Measurements from ENCODE around the gene DYRK3. TPM values are rescaled to one million over a fixed set of nuclear protein-coding genes. Genes with fewer than 3 reads are reported as not detected.

Gene DYRK3
- total RNA-seq, 1 experiment from 2014 or later: 7.1 TPM

DNA sequence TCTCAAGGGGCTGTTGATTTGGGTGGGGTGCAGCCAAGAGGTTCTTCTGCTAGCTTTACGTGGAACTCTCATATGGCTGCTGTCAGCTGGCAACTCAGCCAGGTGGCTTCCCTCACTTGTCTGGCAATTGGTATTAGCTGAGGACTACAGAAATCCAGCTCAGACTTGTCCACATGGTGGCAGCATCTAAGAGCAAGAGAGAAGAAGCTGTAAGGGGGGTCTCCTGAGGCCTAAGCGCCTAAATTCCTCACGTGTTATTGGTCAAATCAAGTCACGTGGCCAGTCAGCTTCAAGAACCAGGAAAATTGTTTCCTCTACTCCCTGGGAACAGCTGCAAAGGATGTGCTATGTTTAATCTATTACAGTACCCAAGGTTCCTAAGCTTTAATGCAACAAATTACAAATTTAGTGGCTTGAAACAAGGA lies 4.2 kb upstream of the DYRK3 start:
- Histone ChIP-seq H4K20me1 (ENCODE audit: insufficient read depth) (no peaks in the 10 kb centered on the region), H3K4me3 (replicated peaks in 1 of 2; ENCODE audit: low read depth in 1 of 2, low read length in 2 of 2) (no peak overlapping the region), H3K27ac (ENCODE audit: low read depth, low read length) (no peak overlapping the region), H3K4me2 (ENCODE audit: low read length) (no peak overlapping the region), H3K4me1 (ENCODE audit: control insufficient read depth in 1 of 2, insufficient read depth in 2 of 2, low read length in 2 of 2) (peaks cover 4 to 23% of the 10 kb centered on the region in 2 experiments; a peak in 3 of 4 replicates), H3K27me3 (ENCODE audit: insufficient read depth, low read length) (no peaks in the 10 kb centered on the region), H3K9ac (ENCODE audit: low read length) (no peak overlapping the region), H2AFZ (ENCODE audit: low read depth, low read length, poor library complexity, severe bottlenecking) (peak overlapping the region; percentile 46), H3K9me2 (ENCODE audit: insufficient read depth) (no peaks in the 10 kb centered on the region), H3K36me3 (ENCODE audit: control insufficient read depth in 1 of 2, insufficient read depth in 2 of 2, low read length in 2 of 2) (no peaks in the 10 kb centered on the region), H3K79me2 (ENCODE audit: insufficient read depth, low read length) (no peaks in the 10 kb centered on the region), H3K9me3 (ENCODE audit: control insufficient read depth in 1 of 2, insufficient read depth in 1 of 2, low read depth in 1 of 2, low read length in 2 of 2) (peaks cover 0 to 4% of the 10 kb centered on the region in 2 experiments; a peak in 1 of 4 replicates)
- RAD21 ChIA-PET (ENCODE audit: low non-redundant PET in 1 of 2, low total read pairs in 2 of 2, uncharacterized antibody in 2 of 2, unreplicated experiment in 2 of 2): interaction anchor here (0.6 to 1.5 kb wide), 4 partner anchors 29 to 351 kb away, joined by 3 to 11 read pairs (median 5); no protein-coding TSS in a partner anchor
- TF ChIP-seq SIN3A (IDR thresholded peaks at IDR 0.05; ENCODE audit: low read depth): no peak
- TF ChIP-seq, protein P1, sequence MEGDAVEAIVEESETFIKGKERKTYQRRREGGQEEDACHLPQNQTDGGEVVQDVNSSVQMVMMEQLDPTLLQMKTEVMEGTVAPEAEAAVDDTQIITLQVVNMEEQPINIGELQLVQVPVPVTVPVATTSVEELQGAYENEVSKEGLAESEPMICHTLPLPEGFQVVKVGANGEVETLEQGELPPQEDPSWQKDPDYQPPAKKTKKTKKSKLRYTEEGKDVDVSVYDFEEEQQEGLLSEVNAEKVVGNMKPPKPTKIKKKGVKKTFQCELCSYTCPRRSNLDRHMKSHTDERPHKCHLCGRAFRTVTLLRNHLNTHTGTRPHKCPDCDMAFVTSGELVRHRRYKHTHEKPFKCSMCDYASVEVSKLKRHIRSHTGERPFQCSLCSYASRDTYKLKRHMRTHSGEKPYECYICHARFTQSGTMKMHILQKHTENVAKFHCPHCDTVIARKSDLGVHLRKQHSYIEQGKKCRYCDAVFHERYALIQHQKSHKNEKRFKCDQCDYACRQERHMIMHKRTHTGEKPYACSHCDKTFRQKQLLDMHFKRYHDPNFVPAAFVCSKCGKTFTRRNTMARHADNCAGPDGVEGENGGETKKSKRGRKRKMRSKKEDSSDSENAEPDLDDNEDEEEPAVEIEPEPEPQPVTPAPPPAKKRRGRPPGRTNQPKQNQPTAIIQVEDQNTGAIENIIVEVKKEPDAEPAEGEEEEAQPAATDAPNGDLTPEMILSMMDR (IDR thresholded peaks at IDR 0.05 in 2 of 3, conservative IDR thresholded peaks at IDR 0.05 in 1 of 3; ENCODE audit: borderline replicate concordance in 1 of 3, insufficient read depth in 1 of 3, low read depth in 2 of 3, low read length in 2 of 3): peak; percentile 53 to 70 (median 63)
- no peak for TF ChIP-seq JUND (IDR thresholded peaks at IDR 0.05)
- TF ChIP-seq, protein P2, sequence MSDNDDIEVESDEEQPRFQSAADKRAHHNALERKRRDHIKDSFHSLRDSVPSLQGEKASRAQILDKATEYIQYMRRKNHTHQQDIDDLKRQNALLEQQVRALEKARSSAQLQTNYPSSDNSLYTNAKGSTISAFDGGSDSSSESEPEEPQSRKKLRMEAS (IDR thresholded peaks at IDR 0.05): 0 out of 2 replicates have a peak, but pooled peaks have one; percentile 34
- TF ChIP-seq RAD21 (IDR thresholded peaks at IDR 0.05; ENCODE audit: low read depth): peak; percentile 68
- no TSS peak for BruUV-seq (replicated peaks)
- POLR2A ChIA-PET: interaction anchor here (1.0 to 1.2 kb wide), 2 partner anchors 19 to 33 kb away, joined by 4 to 5 read pairs; partner anchors contain the start of gene EIF2D
- intact Hi-C loops (cut with micrococcal nuclease): loop anchor here (10.0 kb wide), 1 partner anchor 354 kb away; no protein-coding TSS in a partner anchor
- DNase-seq (ENCODE audit: low read depth, low spot score) (peak; percentile 88), ATAC-seq (peak; percentile 55)
- CTCF ChIA-PET: interaction anchor here (0.5 to 2.5 kb wide), 19 partner anchors 9 to 351 kb away, joined by 3 to 71 read pairs (median 4); partner anchors contain the start of genes EIF2D, IKBKE and MAPKAPK2

DNA sequence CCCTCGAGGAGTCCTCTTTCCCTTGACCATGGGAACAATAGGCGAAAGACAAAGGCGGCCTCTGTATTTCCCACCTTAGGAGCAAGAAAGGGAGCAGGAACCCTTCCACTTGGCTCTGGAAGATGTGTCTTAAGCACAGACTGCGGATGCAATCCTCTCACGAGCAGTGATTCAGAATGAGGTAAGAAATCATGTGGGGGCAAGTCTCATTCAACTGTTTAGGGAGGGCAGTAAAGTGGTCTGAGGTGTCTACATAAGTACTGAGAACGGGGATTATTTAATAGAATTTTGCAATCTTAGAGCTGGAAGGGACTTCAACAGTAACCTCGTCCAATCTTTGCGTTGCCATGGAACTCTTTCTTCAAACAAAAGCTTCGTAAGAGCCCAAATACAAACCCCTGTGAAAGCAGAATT lies 1.6 kb upstream of the DYRK3 start:
- no TSS peak for BruUV-seq (replicated peaks)
- DNase-seq (ENCODE audit: low read depth, low spot score) (no peak), ATAC-seq (no peak)
- Histone ChIP-seq H3K9me3 (ENCODE audit: control insufficient read depth in 1 of 2, insufficient read depth in 1 of 2, low read depth in 1 of 2, low read length in 2 of 2) (no peaks in the 10 kb centered on the region), H3K79me2 (ENCODE audit: insufficient read depth, low read length) (no peaks in the 10 kb centered on the region), H3K4me2 (ENCODE audit: low read length) (no peak overlapping the region), H3K9ac (ENCODE audit: low read length) (no peak overlapping the region), H3K27ac (ENCODE audit: low read depth, low read length) (no peak overlapping the region), H3K4me3 (replicated peaks in 1 of 2; ENCODE audit: low read depth in 1 of 2, low read length in 2 of 2) (no peak overlapping the region), H4K20me1 (ENCODE audit: insufficient read depth) (no peaks in the 10 kb centered on the region), H3K9me2 (ENCODE audit: insufficient read depth) (no peaks in the 10 kb centered on the region), H3K4me1 (ENCODE audit: control insufficient read depth in 1 of 2, insufficient read depth in 2 of 2, low read length in 2 of 2) (peaks cover 4 to 26% of the 10 kb centered on the region in 2 experiments; a peak in 3 of 4 replicates), H2AFZ (ENCODE audit: low read depth, low read length, poor library complexity, severe bottlenecking) (peak overlapping the region; percentile 33), H3K27me3 (ENCODE audit: insufficient read depth, low read length) (no peaks in the 10 kb centered on the region), H3K36me3 (ENCODE audit: control insufficient read depth in 1 of 2, insufficient read depth in 2 of 2, low read length in 2 of 2) (no peaks in the 10 kb centered on the region)
- intact Hi-C loops (cut with micrococcal nuclease): loop anchor here (1.0 to 10.0 kb wide), 3 partner anchors 21 to 351 kb away; partner anchors contain the start of gene EIF2D
- POLR2A ChIA-PET: no interaction called here
- RAD21 ChIA-PET (ENCODE audit: low non-redundant PET in 1 of 2, low total read pairs in 2 of 2, uncharacterized antibody in 2 of 2, unreplicated experiment in 2 of 2): no interaction called here
- CTCF ChIA-PET: interaction anchor here (1.5 to 4.0 kb wide), 3 partner anchors 21 to 101 kb away, joined by 4 to 63 read pairs (median 4); no protein-coding TSS in a partner anchor
- TF ChIP-seq, protein P3, sequence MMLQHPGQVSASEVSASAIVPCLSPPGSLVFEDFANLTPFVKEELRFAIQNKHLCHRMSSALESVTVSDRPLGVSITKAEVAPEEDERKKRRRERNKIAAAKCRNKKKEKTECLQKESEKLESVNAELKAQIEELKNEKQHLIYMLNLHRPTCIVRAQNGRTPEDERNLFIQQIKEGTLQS (IDR thresholded peaks at IDR 0.05): no peak
- TF ChIP-seq, protein P4, sequence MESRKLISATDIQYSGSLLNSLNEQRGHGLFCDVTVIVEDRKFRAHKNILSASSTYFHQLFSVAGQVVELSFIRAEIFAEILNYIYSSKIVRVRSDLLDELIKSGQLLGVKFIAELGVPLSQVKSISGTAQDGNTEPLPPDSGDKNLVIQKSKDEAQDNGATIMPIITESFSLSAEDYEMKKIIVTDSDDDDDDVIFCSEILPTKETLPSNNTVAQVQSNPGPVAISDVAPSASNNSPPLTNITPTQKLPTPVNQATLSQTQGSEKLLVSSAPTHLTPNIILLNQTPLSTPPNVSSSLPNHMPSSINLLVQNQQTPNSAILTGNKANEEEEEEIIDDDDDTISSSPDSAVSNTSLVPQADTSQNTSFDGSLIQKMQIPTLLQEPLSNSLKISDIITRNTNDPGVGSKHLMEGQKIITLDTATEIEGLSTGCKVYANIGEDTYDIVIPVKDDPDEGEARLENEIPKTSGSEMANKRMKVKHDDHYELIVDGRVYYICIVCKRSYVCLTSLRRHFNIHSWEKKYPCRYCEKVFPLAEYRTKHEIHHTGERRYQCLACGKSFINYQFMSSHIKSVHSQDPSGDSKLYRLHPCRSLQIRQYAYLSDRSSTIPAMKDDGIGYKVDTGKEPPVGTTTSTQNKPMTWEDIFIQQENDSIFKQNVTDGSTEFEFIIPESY (IDR thresholded peaks at IDR 0.05; ENCODE audit: extremely low read depth, insufficient replicate concordance, low read length): no peak
- TF ChIP-seq JUND (IDR thresholded peaks at IDR 0.05) (no peak), ZNF274 (IDR thresholded peaks at IDR 0.05; ENCODE audit: low read depth, low read length) (no peak)
- TF ChIP-seq, protein P5, sequence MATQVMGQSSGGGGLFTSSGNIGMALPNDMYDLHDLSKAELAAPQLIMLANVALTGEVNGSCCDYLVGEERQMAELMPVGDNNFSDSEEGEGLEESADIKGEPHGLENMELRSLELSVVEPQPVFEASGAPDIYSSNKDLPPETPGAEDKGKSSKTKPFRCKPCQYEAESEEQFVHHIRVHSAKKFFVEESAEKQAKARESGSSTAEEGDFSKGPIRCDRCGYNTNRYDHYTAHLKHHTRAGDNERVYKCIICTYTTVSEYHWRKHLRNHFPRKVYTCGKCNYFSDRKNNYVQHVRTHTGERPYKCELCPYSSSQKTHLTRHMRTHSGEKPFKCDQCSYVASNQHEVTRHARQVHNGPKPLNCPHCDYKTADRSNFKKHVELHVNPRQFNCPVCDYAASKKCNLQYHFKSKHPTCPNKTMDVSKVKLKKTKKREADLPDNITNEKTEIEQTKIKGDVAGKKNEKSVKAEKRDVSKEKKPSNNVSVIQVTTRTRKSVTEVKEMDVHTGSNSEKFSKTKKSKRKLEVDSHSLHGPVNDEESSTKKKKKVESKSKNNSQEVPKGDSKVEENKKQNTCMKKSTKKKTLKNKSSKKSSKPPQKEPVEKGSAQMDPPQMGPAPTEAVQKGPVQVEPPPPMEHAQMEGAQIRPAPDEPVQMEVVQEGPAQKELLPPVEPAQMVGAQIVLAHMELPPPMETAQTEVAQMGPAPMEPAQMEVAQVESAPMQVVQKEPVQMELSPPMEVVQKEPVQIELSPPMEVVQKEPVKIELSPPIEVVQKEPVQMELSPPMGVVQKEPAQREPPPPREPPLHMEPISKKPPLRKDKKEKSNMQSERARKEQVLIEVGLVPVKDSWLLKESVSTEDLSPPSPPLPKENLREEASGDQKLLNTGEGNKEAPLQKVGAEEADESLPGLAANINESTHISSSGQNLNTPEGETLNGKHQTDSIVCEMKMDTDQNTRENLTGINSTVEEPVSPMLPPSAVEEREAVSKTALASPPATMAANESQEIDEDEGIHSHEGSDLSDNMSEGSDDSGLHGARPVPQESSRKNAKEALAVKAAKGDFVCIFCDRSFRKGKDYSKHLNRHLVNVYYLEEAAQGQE (IDR thresholded peaks at IDR 0.05; ENCODE audit: low read depth): no peak

Data from HCT116 (cell line).